ENCODE measurements around the gene ERG.

DNA sequence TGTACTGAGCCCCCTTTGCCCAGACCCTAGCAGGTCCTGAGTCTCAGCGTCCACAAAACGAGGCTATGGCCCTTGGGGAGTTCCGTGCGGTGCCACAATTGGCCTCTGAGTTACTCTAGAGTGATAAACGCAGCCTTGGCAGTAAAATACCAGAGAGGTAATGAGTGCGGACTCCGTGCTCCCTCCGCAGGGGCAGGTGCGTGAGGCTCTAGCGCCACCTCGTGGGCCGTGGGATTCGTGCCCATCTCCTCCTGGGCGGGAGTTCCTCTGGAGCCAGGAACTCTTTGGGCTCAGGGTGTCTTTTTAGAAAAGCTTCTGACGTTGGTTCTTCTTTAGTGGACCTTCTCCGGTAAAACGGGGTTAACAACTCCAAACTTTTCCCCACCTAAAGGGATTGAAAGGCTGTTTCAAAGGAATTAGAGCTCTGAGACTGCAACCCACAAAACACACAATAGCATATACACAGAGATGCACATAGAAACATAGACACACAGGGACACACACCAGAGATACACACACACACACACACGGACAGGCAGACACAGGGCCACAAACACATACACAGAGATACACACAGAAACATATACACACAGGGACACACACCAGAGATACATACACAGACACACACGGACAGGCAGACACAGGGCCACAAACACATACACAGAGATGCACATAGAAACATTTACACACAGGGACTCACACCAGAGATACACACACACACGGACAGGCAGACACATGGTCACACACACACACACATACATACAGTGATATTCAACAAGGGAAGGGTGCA lies 142.1 kb downstream of the ERG start:
- TF ChIP-seq GATA3 (IDR thresholded peaks at IDR 0.05; ENCODE audit: low read depth, low read length) (no peak), GATA2 (IDR thresholded peaks at IDR 0.05; ENCODE audit: low read depth, low read length) (no peak)

All from SH-SY5Y (cell line).